Measurements from ENCODE around the gene GABRA4. TPM values are rescaled to one million over a fixed set of nuclear protein-coding genes. Genes with fewer than 3 reads are reported as not detected.

Gene GABRA4
- total and polyA plus RNA-seq, 2 donors (not counting 1 experiment from before 2014, with no cell fraction given) = not detected

DNA sequence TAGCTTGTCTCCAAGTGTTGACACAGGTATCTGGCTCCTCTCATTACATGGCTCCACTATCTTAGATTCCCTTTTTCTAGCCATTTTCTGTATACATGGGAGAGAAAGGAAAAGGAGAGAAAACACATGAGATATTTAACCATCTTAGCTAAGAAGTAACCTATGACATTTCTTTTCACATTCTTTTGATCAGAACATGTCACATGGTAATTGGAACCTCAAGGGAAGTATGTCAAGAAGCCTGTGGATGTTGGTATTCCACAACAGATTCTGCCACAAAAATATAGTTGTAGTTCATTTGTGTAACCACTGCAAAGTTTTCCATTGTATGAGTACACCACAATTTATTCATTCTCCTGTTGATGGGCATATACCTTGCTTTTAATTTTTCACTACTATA lies 19.3 kb upstream of the GABRA4 start:
- Histone ChIP-seq H3K4me1 (ENCODE audit: control insufficient read depth, extremely low read depth, insufficient read depth, low read length) (no peaks in the 10 kb centered on the region), H3K36me3 (ENCODE audit: control insufficient read depth, insufficient read depth, low read length) (no peaks in the 10 kb centered on the region), H3K4me2 (ENCODE audit: extremely low read depth, insufficient read depth, low read length) (no peak overlapping the region), H4K20me1 (ENCODE audit: control insufficient read depth, extremely low read depth, insufficient read depth, low read length) (no peaks in the 10 kb centered on the region), H2AFZ (ENCODE audit: low read length) (no peak overlapping the region), H3K9me3 (ENCODE audit: control insufficient read depth, insufficient read depth, low read depth, low read length) (no peaks in the 10 kb centered on the region), H3K4me3 (replicated peaks in 1 of 4; ENCODE audit: control extremely low read depth in 1 of 4, insufficient read depth in 1 of 4, low read depth in 3 of 4, low read length in 4 of 4) (no peak overlapping the region), H3K27ac (ENCODE audit: insufficient read depth, low read length) (no peak overlapping the region), H3K79me2 (ENCODE audit: control insufficient read depth, insufficient read depth, low read length) (no peaks in the 10 kb centered on the region), H3K27me3 (ENCODE audit: control insufficient read depth, insufficient read depth, low read length) (no peaks in the 10 kb centered on the region), H3K9ac (ENCODE audit: insufficient read depth, low read length) (no peak overlapping the region)
- DNase-seq (ENCODE audit: low read depth in 2 of 2) = no peak
- TF ChIP-seq EZH2 (IDR thresholded peaks at IDR 0.05; ENCODE audit: low read length, missing control alignments) = no peak
- TF ChIP-seq, protein P1, sequence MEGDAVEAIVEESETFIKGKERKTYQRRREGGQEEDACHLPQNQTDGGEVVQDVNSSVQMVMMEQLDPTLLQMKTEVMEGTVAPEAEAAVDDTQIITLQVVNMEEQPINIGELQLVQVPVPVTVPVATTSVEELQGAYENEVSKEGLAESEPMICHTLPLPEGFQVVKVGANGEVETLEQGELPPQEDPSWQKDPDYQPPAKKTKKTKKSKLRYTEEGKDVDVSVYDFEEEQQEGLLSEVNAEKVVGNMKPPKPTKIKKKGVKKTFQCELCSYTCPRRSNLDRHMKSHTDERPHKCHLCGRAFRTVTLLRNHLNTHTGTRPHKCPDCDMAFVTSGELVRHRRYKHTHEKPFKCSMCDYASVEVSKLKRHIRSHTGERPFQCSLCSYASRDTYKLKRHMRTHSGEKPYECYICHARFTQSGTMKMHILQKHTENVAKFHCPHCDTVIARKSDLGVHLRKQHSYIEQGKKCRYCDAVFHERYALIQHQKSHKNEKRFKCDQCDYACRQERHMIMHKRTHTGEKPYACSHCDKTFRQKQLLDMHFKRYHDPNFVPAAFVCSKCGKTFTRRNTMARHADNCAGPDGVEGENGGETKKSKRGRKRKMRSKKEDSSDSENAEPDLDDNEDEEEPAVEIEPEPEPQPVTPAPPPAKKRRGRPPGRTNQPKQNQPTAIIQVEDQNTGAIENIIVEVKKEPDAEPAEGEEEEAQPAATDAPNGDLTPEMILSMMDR (conservative IDR thresholded peaks at IDR 0.05 in 1 of 2, IDR thresholded peaks at IDR 0.05 in 1 of 2; ENCODE audit: low read depth in 1 of 2, low read length in 2 of 2) = no peak

DNA sequence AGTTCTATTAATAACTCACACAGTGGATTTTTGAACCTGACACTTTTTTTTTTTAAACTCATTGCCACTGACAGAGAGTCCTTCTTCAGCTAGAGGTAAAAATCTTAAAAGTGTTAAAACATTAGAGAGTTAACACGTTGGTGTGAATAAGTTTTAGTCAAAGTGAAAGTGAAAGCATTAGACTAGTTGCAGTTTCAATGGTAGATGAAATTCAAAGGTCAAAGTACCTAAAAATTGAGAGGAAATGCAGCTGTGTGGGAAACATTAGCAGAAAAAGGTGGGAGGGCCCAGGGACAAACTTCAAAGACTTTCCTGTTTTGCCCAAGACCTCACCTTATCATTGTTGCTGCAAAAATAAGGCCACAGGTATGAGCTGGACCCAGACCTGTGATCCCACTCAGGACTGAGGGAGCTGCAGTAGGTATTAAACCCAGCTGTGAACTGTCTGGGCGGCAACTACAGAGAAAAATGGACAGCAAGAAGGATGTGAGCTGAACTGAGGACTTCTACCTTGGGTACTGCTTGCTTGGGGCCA lies 17.6 kb upstream of the GABRA4 start:
- Histone ChIP-seq H3K4me3 (replicated peaks in 1 of 4; ENCODE audit: control extremely low read depth in 1 of 4, insufficient read depth in 1 of 4, low read depth in 3 of 4, low read length in 4 of 4) (no peak overlapping the region), H3K4me2 (ENCODE audit: extremely low read depth, insufficient read depth, low read length) (no peak overlapping the region), H3K79me2 (ENCODE audit: control insufficient read depth, insufficient read depth, low read length) (no peaks in the 10 kb centered on the region), H3K27ac (ENCODE audit: insufficient read depth, low read length) (no peak overlapping the region), H3K9ac (ENCODE audit: insufficient read depth, low read length) (no peak overlapping the region), H4K20me1 (ENCODE audit: control insufficient read depth, extremely low read depth, insufficient read depth, low read length) (no peaks in the 10 kb centered on the region), H3K4me1 (ENCODE audit: control insufficient read depth, extremely low read depth, insufficient read depth, low read length) (no peaks in the 10 kb centered on the region), H2AFZ (ENCODE audit: low read length) (no peak overlapping the region), H3K27me3 (ENCODE audit: control insufficient read depth, insufficient read depth, low read length) (no peaks in the 10 kb centered on the region), H3K36me3 (ENCODE audit: control insufficient read depth, insufficient read depth, low read length) (no peaks in the 10 kb centered on the region), H3K9me3 (ENCODE audit: control insufficient read depth, insufficient read depth, low read depth, low read length) (no peaks in the 10 kb centered on the region)
- DNase-seq (ENCODE audit: low read depth in 2 of 2) = no peak
- no peak for TF ChIP-seq EZH2 (IDR thresholded peaks at IDR 0.05; ENCODE audit: low read length, missing control alignments)
- TF ChIP-seq, protein P1 (conservative IDR thresholded peaks at IDR 0.05 in 1 of 2, IDR thresholded peaks at IDR 0.05 in 1 of 2; ENCODE audit: low read depth in 1 of 2, low read length in 2 of 2) = no peak

DNA sequence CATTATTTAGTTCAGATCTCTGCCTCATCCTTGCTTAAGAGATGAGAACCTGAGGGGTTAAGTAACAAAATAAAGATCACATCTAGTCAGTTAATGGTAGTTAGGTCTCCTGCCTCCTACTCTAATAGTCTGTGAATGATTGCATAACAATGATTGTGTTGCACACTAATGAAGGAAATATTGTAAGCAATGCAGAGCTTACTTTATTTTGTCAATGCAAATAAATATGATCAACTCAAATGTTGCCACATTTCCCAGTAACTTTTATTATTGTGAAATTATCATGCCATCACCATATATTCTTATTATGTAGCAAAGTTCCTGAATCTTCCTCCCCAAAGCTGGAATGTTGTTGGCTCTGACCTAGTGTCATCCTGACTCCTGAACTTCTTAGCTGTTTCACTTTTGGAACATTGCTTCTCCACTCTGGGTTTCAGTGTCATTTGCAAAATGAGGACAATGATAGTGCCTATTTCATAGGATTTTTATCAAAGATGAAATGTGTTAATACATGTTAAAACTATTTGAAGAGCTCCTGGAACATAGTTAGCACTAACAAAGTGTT lies 17.0 kb upstream of the GABRA4 start:
- no peak for DNase-seq (ENCODE audit: low read depth in 2 of 2)
- Histone ChIP-seq H3K36me3 (ENCODE audit: control insufficient read depth, insufficient read depth, low read length) (no peaks in the 10 kb centered on the region), H3K27me3 (ENCODE audit: control insufficient read depth, insufficient read depth, low read length) (no peaks in the 10 kb centered on the region), H2AFZ (ENCODE audit: low read length) (no peak overlapping the region), H3K27ac (ENCODE audit: insufficient read depth, low read length) (no peak overlapping the region), H3K4me3 (replicated peaks in 1 of 4; ENCODE audit: control extremely low read depth in 1 of 4, insufficient read depth in 1 of 4, low read depth in 3 of 4, low read length in 4 of 4) (no peak overlapping the region), H3K4me1 (ENCODE audit: control insufficient read depth, extremely low read depth, insufficient read depth, low read length) (no peaks in the 10 kb centered on the region), H3K4me2 (ENCODE audit: extremely low read depth, insufficient read depth, low read length) (no peak overlapping the region), H3K9me3 (ENCODE audit: control insufficient read depth, insufficient read depth, low read depth, low read length) (no peaks in the 10 kb centered on the region), H3K9ac (ENCODE audit: insufficient read depth, low read length) (no peak overlapping the region), H4K20me1 (ENCODE audit: control insufficient read depth, extremely low read depth, insufficient read depth, low read length) (no peaks in the 10 kb centered on the region), H3K79me2 (ENCODE audit: control insufficient read depth, insufficient read depth, low read length) (no peaks in the 10 kb centered on the region)
- TF ChIP-seq, protein P1 (conservative IDR thresholded peaks at IDR 0.05 in 1 of 2, IDR thresholded peaks at IDR 0.05 in 1 of 2; ENCODE audit: low read depth in 1 of 2, low read length in 2 of 2) = no peak
- TF ChIP-seq EZH2 (IDR thresholded peaks at IDR 0.05; ENCODE audit: low read length, missing control alignments) = no peak

Measured in fibroblast of lung (primary cell).